GM19099 (cell line): ENCODE measurements around the gene ZNF282.

Experiments
- POLR2A ChIP-seq: IDR thresholded peaks from 3 replicates; pipeline ENCODE4 v1.6.1; 2011; ENCODE audit warnings: low read depth; ENCODE audit not compliant: insufficient read length; ENCODE audit errors: extremely low read depth

ZNF282 gene

GRCh38 chr7:149179241-149179640 is 16.1 kb upstream of the ZNF282 start:
- no peak for TF ChIP-seq POLR2A

- no peak for TF ChIP-seq POLR2A
Measured at GRCh38 chr7:149180722-149181449, 14.5 kb upstream of the ZNF282 start.

DNA sequence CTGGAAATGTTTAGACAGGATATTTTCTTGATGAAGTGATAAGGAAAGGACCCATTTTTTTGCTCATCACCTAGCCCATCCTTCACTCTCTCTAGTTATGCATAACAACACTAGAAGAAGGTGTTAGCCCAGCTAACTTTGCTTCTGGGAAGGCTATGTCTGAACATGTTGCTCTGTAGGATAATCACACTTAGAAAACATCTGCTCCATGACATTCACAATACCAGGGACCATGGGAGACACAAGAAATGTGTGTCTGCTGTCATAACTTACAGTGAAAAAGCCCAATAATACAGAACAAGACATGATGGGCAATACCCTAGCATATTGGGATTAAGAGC is 13.9 kb upstream of the ZNF282 start:
- no peak for TF ChIP-seq POLR2A

DNA sequence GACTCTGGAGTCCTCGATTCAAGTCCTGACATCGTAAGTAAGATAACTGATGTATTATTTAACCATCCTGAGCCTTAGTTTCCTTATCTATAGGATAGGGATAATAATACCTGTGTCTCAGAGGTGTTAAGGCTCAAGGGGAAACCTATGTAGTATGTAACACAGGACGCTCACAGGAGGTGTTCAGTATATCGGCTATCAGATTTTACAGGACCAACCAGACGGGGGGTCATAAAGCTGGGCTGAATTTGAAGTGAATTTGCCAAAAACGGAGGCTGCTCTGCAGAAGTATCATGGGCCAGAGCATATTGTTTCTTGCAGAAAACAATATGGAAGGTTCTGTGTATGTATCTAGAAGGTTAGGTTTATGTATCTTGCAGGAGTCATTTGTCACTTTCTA is 11.1 kb upstream of the ZNF282 start:
- TF ChIP-seq POLR2A, result no peak

GRCh38 chr7:149188213-149188612 is 7.1 kb upstream of the ZNF282 start:
- no peak for TF ChIP-seq POLR2A

DNA sequence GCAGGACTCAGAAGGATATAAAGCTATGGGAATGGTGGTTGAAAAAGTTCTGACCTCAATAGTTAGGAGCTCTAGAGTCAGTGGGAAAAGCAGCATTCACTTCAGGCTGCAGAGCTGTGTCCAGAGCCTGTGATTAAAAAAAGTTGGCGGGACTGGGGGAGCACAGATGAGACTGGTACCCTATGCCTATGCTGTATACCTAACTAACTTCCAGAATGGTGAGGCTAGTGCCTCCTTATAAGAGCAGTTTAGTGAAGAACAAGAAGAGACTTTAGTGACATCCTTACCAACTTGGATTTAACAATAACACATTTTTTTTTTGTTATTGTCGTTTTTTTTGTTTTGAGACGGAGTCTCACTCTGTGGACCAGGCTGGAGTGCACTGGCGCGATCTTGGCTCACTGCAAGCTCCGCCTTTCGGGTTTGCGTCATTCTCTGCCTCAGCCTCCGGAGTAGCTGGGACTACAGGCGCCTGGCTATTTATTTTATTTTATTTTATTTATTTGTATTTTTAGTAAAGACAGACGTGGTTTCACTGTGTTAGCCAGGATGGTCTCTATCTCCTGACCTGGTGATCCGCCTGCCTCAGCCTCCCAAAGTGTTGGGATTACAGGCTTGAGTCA is 6.6 kb upstream of the ZNF282 start:
- no peak for TF ChIP-seq POLR2A

DNA sequence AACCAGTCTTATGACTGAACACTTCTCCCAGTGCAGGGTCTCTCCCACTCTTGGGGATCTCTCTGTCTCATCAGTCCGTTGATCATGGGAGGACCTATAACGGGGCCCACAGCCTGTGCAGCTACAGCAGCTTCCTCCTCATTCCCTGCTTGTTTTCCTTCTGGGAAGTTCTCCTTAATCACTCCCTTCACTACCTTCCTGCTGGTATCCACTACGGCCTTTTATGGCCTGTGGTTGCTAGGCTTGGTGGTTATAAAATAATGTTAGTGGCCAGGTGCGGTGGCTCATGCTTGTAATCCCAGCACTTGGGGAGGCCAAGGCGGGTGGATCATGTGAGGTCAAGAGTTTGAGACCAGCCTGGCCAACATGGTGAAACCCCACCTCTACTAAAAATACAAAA is 3.5 kb upstream of the ZNF282 start:
- TF ChIP-seq POLR2A, result no peak

- TF ChIP-seq POLR2A, result no peak
Measured at GRCh38 chr7:149194799-149195179, 557 bp upstream of the ZNF282 start.

DNA sequence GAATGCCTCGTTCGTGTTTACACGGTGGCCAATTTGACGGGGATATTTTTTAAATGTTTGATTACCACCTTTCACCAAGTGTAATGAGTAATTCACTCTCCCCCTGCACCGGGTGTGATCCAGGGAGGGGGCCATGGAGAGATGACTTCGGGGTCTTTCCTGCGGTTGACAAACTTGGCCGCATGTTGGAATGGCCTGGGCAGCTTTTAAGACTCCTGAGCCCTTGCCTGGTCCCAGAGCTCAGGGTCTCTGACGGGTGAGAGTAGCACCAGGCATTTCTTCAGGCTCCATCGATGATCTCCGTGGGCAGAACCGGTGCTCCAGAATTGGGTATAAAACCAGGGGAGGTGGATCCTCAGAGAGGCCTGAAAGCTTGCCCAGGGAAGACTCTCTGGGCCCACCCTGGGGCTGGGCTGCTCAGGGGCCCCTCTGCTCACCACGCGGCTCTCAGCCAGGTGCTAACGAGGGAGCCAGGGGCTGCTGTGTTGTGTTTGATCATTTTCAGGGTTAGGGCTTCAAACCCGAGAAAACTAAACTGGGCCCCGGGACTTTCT is 882 bp downstream of the ZNF282 start:
- no peak for TF ChIP-seq POLR2A

GRCh38 chr7:149196705-149197171 is 1.4 kb downstream of the ZNF282 start:
- peak; percentile 6 for TF ChIP-seq POLR2A

DNA sequence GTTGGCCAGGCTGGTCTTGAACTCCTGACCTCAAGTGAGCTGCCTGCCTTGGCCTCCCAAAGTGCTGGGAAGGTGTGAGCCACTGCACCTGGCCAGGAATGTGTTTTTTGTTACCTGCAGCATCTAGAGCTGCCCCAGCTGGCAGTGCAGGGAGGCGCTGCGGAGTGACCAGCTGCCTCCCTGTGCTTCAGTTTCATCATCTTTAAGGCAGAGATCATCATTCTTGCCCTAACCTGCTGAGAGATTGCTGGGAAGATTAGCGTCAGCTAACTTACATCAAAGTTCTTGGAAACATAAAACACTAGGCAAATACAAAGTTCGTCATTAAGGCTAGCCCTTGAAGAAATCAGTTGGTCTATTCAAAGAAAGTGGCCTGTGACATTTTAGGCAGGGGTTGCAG is 2.3 kb downstream of the ZNF282 start:
- TF ChIP-seq POLR2A, result no peak

DNA sequence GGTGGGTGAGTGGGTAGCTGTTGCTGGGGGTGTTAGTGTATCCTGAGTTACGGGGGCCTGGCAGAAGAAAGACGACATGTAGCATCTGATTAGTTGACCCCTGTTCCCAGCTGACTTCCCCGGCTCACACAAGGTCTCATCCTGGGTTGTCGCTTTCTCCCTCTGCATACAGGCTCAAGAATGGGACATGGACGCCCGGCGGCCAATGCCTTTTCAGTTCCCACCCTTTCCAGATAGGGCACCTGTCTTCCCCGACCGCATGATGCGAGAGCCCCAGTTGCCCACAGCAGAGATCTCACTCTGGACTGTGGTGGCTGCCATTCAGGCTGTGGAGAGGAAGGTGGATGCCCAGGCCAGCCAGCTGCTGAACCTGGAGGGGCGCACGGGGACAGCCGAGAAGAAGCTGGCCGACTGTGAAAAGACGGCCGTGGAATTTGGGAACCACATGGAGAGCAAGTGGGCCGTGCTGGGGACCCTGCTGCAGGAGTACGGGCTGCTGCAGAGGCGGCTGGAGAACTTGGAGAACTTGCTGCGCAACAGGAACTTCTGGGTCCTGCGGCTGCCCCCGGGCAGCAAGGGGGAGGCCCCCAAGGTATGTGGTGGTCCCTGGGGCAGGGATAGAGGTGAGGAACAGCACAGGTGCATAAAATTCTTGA is 2.9 kb downstream of the ZNF282 start:
- no peak for TF ChIP-seq POLR2A

DNA sequence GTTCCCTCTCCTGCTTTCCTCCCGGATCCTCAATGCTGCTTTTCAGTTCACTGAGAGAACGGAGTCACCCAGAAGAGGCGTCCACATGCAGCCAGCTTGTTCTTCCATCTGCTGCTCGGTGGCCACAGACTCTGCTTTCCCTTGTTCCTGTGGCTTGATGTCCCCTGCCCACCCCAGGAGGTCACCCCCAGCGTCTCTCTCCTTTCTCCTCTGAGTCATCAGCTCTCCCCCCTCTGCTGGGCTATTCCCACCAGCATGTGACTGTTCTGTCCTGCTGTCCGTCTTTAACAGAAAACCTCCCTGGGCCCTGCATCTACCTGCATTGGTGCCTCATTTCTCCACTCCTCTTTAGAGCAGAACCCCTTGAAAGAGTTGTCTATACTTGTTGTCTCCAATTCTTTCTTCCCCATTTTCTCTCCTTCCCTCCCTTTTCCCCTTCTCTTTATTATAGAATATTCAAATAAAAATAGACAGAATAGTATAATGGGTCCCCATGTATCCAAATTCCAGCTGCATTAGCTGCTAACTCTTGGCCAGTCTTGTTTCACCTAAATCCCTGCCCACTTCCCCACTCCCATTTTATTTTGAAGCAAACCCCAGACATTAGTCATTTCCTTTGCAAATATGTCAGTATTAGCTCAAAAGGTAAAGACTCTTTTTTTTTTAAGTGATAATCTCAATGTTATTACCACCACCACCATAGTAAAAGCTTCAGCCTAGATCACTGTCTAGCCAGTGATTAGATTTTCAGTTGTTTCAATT is 4.1 kb downstream of the ZNF282 start:
- TF ChIP-seq POLR2A, result no peak

- TF ChIP-seq POLR2A, result no peak
Measured at GRCh38 chr7:149202831-149203231, 7.5 kb downstream of the ZNF282 start.
